ENCODE data around the gene SHKBP1.

SHKBP1 gene

DNA sequence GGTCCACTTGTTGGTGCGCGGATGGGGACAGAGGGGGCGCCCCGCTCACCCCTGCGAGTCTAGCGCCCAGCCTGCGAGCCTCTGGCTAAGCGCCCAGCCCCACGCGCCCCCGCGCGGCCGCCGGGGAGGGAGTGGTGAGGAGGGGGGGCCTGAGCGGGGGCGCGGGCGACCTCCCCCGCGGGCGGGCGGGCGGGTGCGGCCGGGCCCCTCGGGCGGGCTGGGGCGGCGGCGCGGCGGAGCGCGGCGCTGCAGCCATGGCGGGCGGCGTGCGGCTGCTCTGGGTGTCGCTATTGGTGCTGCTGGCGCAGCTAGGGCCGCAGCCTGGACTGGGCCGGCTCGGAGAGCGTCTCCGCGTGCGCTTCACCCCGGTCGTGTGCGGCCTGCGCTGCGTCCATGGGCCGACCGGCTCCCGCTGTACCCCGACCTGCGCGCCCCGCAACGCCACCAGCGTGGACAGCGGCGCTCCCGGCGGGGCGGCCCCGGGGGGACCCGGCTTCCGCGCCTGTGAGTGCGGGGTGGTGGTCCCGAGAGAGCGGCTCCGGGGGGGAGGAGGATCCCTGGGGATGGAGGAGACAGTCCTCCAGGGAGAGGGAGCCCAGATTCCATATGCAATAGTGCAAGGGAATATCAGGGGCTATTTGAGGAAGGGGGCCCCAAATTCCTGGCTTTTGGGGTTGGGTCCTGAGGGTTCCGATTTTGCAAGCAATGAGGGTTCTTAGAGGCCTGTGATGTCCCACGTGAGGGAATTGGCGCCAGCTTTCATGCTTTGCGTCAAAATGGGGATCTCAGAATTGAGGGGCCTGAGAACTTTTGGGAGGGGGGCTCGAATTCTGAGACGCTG lies 24.7 kb downstream of the SHKBP1 start, which contains the start of gene LTBP4:
TSS of gene LTBP4 (plus strand) at position 236 of the 841 bp plus-strand sequence. CDS start at position 255, 19 bp downstream.
- no peak for DNase-seq

DNA sequence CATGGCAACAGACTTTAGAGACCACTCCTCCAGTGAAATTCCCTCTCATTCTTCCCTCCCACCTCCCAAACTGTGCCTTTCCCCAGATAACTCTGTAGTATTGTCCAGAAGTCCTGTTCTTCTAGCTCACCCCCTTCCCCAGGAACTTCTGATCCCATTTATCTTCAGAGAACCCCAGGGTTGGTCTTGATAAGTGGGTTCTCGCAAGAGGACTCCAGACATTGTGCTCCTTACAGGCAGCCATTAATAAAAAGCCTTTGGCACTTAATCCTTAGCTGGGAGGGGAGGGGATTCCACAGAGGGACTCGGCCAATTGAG lies 26.4 kb downstream of the SHKBP1 start:
- DNase-seq = no peak

DNA sequence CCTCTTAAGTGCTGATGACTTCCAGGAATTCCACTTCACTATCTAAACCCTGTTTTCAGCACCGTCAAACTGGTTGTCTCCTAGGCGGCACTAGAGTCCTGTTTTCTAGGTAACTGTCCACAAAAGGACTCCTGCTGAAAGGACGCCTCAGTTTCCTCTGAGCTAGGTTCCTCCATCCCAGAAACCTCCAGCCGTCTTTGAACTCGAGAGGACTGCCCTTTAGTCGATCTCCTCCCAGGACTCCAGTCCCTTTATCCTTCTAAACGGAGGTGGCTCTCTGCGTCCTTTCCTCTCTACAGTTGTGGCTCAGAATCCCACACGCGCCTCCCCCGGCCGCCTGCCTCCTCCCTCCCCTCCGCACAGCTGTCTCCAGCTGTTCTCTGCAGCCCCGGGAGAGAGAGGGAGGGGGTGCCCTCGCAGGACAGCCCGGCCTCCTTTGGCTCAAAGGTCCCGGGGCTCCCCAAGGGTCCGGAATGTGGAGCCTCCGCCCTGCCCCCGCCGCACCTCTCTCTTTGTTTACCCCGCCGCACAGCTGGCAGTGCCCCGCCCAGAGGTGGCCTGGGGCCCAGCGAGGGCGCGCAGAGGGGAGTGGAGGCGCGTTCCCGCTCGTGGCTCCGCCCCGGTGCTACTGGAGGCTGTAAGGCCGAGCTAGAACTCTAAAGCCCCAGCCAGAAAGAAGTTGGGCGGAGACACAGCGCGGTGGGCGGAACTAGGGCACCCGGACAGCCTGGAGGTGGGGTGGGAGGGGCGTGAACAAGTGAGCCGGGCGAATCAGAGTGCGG lies 26.9 kb downstream of the SHKBP1 start:
- peak; percentile 97 for DNase-seq

GRCh38 chr19:40604171-40604646 lies 27.5 kb downstream of the SHKBP1 start:
- no peak for DNase-seq

- DNase-seq = no peak
Observed at GRCh38 chr19:40604647-40605215, 28.1 kb downstream of the SHKBP1 start.

DNA sequence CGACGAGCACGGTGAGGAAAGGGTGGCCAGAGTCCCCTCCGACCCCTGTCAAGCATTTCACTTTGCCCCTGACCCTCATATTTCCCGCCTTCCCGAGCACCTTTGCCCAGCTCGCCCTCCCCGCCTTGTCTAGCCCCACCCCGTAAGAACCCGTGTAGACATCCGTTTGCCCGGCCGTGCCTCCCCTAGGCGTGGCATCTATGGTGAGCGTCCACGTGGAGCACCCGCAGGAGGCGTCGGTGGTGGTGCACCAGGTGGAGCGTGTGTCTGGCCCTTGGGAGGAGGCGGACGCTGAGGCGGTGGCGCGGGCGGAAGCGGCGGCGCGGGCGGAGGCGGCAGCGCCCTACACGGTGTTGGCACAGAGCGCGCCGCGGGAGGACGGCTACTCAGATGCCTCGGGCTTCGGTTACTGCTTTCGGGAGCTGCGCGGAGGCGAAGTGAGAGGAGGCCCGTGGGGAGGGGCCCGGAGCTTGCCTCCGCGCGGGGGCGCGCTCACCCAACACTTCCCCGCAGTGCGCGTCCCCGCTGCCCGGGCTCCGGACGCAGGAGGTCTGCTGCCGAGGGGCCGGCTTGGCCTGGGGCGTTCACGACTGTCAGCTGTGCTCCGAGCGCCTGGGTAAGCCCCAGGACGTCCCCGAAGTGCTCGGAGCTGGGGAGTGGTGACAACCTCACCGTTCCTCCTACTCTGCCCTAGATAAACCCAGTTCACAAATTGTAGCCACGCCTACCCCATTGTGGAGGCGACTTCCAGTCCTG lies 28.7 kb downstream of the SHKBP1 start:
- DNase-seq = peak; percentile 88

GRCh38 chr19:40607311-40608239 lies 30.9 kb downstream of the SHKBP1 start:
- no peak for DNase-seq

DNA sequence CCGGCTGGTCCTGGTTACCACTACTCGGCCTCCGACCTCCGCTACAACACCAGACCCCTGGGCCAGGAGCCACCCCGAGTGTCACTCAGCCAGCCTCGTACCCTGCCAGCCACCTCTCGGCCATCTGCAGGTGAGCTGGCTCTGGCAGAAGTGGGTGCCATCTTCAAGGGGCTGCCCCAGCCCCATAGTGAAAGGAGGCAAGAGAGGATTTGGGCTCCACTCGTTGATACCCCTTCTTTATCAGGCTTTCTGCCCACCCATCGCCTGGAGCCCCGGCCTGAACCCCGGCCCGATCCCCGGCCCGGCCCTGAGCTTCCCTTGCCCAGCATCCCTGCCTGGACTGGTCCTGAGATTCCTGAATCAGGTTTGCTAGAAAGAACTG lies 31.6 kb downstream of the SHKBP1 start:
- DNase-seq = no peak

GRCh38 chr19:40608957-40609356 lies 32.3 kb downstream of the SHKBP1 start:
- DNase-seq = no peak

- peak; percentile 81 for DNase-seq
Observed at GRCh38 chr19:40609561-40610395, 33.1 kb downstream of the SHKBP1 start.

- DNase-seq = peak; percentile 56
Observed at GRCh38 chr19:40610396-40611064, 33.9 kb downstream of the SHKBP1 start.

DNA sequence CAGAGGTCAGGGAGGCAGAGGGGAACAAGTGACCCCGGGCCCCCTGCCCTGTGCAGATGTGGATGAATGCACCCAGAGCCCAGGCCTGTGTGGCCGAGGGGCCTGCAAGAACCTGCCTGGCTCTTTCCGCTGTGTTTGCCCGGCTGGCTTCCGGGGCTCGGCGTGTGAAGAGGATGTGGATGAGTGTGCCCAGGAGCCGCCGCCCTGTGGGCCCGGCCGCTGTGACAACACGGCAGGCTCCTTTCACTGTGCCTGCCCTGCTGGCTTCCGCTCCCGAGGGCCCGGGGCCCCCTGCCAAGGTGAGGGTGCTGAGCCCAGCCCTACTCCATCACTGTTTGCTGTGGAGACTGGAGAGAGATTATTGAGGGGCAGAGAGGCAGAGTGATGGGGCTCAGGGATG lies 34.4 kb downstream of the SHKBP1 start:
- DNase-seq = peak; percentile 41

GRCh38 chr19:40611900-40612698 lies 35.4 kb downstream of the SHKBP1 start:
- no peak for DNase-seq

DNA sequence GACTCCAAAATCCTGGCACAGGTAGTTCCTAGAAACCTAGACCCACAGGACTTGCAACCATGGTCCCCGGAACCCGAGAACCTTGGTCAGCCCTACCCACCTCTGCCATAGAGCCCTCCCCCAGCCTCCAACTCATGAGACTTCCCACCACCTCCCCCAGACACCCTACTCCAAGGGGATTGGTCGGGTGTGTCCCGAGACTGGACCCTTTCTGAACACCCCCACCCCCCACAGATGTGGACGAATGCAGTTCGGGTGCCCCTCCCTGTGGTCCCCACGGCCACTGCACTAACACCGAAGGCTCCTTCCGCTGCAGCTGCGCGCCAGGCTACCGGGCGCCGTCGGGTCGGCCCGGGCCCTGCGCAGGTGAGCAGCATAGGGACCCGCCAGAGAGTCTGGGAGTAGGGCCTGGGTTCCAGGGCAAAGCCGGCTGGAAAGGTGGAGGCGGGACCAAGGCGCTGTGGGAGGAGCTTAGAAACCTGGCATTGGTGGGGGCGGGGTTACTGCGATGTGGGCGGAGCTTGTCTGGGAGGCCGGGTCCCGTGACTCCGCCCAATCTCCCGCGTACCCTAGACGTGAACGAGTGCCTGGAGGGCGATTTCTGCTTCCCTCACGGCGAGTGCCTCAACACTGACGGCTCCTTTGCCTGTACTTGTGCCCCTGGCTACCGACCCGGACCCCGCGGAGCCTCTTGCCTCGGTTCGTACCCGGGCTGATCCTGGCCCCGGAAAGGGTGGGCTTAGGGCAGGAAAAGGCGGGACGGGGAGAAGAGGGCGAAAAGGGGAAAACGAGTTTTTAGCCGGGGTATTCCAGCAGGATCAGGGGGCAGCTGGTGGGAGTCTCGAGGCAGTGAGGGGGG lies 36.4 kb downstream of the SHKBP1 start:
- peak; percentile 22 for DNase-seq

DNA sequence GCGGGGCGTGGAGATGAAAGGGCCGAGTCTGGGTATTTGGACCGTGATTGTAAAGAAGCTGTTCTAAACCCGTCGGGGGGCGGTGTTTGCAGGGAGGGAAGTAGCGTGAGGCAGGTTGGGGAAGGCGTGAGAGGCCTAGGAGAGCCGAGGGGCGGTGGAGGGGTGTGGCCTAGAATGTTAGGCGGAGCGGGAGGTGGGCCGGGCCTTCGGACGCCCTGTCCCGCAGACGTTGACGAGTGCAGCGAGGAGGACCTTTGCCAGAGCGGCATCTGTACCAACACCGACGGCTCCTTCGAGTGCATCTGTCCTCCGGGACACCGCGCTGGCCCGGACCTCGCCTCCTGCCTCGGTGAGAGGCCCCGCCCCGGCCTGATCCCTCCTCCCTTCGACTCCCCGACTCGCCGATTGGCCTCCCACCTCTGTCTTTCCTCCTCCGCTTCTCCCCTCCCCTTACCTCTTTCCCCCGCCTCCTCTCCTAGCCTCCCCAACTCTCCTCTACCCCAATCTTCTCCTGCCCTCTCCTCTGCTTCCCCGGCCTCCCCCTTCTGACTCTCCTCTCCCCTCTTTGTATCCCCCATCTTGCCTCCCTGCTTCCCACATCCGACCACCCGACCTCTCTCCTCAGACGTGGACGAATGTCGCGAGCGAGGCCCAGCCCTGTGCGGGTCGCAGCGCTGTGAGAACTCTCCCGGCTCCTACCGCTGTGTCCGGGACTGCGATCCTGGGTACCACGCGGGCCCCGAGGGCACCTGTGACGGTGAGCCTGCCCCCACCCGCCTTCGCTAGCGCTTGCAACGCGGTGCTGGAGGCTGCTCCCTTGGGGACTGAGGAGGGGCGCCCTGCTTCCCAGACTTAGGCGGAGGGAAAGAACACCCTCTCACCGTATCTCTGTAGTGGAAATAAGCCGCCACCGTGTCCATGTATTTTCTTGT lies 37.3 kb downstream of the SHKBP1 start:
- DNase-seq = peak; percentile 77

- peak; percentile 87 for DNase-seq
Observed at GRCh38 chr19:40614622-40615411, 38.1 kb downstream of the SHKBP1 start.
